Limb (tissue), 2 donors: ENCODE data around the gene ATP5MG.
"Not testable (repeated sequence)": the region's sequence is repeated elsewhere in the genome, so short reads cannot be mapped to it uniquely, and the experiment has no call there.

Experiments
- DNase-seq, 2 donors: peaks; one replicate each; pipeline ENCODE4 v3.0.0-alpha.2; 2016; ENCODE audit errors: extremely low spot score in 2 of 2

Gene ATP5MG

GRCh38 chr11:118401151-118401879 is at the start of gene ATP5MG:
TSS of gene ATP5MG (plus strand) at chr11:118401606. CDS start at chr11:118401666, 60 bp downstream.
- DNase-seq = peak; percentile 92 to 93

DNA sequence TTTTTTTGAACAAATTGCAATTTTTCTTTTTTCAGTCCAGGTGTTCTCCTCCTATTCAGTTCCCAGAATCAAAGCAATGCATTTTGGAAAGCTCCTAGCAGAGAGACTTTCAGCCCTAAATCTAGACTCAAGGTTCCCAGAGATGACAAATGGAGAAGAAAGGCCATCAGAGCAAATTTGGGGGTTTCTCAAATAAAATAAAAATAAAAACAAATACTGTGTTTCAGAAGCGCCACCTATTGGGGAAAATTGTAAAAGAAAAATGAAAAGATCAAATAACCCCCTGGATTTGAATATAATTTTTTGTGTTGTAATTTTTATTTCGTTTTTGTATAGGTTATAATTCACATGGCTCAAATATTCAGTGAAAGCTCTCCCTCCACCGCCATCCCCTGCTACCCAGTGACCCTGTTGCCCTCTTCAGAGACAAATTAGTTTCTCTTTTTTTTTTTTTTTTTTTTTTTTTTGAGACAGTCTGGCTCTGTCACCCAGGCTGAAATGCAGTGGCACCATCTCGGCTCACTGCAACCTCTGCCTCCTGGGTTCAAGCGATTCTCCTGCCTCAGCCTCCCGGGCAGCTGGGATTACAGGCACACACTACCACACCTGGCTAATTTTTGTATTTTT is 48.2 kb upstream of the ATP5MG start:
- peak in 1 of 2 donors; percentile 5 for DNase-seq

GRCh38 chr11:118358071-118358470 is 43.3 kb upstream of the ATP5MG start:
- DNase-seq = no peak

DNA sequence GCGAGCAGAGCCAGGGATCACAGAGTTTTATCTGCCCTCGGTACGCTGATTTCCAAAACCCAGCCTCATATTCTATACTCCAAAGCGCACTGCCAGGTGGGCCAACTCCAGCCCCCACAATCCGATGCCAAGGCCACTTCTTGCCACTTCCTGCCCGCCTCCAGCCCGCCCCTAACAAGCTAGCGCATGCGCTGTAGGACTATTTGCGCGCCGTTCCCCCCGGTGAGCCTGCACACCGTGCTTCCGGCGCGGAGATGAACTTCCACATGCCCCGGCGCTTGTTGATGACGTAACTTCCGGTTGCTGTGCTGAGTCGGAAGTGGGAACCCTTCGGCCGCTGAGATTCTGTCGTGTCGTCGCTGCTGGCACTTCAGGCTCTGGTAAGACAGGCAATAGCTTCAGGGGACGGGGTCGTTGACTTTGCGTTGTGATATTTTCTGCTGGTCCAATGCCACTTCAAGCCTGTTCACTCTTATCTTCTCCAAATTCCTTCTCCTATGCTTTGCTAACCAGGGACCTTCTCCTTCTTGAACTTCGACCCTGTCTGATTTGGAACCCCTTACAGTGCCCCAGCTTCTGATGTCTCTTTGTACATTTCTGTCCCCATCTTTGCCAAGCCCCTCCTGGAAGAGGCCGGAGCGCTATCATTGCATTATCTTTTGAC is 42.0 kb upstream of the ATP5MG start, which contains the start of gene UBE4A:
Gene UBE4A, plus strand, starts transcription at position 306 of the 664 bp plus-strand sequence. CDS start 5,481 bp downstream, outside the sequence.
- peak; percentile 92 to 94 for DNase-seq

DNA sequence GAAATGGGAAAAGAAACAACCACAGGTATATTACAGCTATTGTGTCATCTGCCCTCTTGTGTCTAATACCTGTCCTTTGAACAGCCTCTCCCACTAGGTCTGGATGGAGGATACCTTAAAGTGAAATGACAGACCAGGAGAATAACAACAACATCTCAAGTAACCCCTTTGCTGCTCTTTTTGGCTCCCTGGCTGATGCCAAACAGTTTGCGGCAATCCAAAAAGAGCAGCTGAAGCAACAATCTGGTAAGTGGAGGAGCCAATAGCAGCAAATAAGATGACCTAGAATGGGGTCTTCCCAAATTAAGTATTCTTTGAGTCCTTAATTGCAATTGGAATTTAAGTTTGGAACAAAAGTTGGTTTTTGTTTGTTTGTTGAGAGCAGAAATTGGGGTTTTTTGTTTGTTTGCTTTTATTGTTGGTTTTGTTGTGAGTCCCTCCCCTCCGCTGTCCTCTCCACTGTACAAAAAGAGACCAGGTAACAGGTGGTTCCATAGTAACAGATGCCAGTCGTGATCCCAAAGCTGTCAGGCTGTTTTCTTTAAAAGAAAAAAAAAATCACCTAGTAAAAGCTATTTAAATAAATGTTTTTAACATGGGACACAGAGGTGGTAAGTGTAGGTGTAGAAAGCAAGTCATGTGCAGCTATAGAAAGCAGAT is 36.3 kb upstream of the ATP5MG start:
- DNase-seq = no peak

- DNase-seq = no peak
Measured at GRCh38 chr11:118366287-118366686, 35.1 kb upstream of the ATP5MG start.

DNA sequence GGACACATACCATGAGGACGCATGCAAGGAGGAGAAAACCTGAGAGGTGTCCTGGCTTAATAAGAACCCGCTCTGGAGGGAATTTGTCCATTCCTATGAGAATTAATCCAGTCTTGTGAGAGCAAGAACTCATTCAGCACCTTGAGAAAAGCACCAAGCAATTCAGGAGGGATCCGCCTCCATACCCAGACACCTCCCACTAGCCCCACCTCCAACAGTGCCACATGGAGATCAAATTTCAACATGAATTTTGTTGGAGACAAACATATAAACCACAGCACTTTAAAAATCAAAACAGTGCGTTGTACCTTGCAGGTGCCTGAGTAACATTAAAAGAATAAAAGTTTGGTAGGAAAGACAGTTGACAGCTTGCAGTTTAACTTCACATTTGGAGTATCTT is 30.6 kb upstream of the ATP5MG start:
- no peak for DNase-seq

DNA sequence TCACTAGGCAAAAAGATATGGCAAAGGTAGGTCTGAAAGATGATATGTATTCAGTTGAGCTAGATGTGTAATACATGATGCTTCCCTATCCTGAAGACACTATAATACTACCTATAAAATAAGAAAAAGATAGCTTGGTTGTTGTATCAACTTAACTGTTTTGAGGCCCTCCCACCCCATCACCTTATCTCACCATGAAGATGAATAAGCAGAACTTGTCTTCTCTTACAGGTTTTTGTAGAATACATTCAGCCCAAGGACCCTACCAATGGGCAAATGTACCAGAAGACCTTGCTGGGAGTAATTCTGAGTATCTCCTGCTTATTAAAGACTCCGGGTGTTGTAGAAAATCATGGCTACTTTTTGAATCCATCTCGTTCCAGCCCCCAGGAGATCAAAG is 28.1 kb upstream of the ATP5MG start:
- DNase-seq = no peak

- DNase-seq = no peak
Measured at GRCh38 chr11:118373871-118374270, 27.5 kb upstream of the ATP5MG start.

DNA sequence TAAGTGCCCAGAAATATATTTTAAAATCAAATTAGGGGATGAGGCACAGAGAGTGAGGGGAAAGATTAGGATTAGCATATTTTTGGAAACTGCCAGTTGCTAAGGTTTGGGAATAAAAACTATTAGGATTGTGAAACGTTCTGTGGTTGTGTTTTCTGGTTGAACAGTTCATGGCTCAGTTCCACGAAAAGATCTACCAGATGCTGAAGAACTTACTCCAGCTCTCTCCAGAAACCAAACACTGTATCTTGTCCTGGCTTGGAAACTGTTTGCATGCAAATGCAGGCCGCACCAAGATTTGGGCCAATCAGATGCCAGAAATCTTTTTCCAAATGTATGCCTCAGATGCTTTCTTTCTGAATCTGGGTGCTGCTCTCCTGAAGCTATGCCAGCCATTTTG is 26.7 kb upstream of the ATP5MG start:
- no peak for DNase-seq

DNA sequence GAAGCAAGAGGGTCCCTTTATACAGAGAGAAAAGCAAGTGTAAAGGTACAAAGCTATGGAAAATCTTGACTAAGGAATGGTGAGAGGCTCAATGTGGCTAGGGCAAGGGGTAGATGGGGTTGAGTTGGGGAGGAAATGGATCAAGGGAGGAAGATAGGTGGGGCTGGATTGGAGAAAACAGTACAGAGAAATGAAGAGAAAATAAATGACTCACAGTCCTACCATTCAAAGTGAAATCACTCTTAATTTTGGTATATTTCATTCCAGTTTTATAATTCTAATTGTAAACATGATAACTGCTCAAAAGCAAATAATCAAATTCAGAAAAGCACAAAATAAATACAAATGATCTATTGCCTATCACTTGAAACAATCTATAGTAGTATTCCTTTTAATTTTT is 25.4 kb upstream of the ATP5MG start:
- no peak for DNase-seq

GRCh38 chr11:118379497-118379896 is 21.9 kb upstream of the ATP5MG start:
- no peak for DNase-seq

GRCh38 chr11:118380571-118380970 is 20.8 kb upstream of the ATP5MG start:
- DNase-seq = no peak

DNA sequence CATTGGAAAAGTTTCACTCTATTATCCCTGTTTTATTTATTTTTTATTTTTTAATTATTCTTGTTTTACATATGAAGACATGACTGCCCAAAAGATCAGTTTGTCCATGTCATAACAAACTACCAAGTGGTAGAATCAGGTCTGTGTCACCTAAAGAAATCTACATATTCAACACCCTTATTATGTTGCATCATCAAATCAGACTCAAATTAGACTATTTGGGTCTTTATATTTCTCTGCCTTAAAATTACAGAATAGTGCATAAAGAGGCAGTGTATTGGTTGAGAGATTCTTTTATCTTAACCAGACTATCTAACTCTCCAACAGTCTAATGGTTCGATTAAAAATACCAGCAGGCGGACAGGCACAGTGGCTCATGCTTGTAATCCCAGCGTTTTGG is 18.5 kb upstream of the ATP5MG start:
- DNase-seq = no peak

- DNase-seq = no peak
Measured at GRCh38 chr11:118383657-118384056, 17.7 kb upstream of the ATP5MG start.

- DNase-seq = no peak
Measured at GRCh38 chr11:118396097-118396501, 5.3 kb upstream of the ATP5MG start.

GRCh38 chr11:118397448-118397847 is 4.0 kb upstream of the ATP5MG start:
- DNase-seq = no peak

DNA sequence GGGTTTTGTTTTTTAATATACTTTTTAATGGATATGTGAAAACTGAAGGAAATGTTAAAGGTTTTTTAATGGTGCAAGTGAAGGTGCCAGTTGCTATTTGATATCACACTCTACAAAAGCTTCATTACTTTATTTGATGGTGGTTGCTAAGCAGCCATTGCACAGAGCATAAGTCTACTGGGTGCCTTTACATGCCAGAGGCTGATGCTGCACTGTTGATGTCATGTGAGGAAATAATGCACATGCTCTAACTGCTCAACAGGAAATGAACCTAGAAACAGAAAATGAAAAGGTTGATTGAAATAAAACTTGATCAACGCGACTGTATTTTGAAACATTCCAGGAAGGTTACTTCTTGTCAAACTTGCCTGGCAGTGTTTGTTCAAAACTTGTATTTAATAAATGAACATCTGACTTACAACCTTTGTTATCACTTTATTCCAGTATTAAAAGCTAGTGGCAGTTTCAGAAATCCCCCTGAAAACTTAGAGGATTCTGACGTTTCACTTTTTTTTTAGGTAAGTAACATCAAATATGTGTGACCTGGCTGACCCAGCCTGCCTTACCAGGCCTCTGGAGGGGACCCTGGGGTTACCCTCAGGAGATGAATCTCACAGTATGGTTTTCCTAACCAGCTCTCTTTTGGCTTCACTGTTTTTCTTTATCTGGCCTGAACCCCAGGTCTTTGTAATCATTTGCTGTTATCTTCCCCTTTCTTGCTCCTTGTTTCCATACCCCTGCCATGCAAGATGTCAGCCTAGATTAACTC is 2.4 kb upstream of the ATP5MG start:
- no peak for DNase-seq

DNA sequence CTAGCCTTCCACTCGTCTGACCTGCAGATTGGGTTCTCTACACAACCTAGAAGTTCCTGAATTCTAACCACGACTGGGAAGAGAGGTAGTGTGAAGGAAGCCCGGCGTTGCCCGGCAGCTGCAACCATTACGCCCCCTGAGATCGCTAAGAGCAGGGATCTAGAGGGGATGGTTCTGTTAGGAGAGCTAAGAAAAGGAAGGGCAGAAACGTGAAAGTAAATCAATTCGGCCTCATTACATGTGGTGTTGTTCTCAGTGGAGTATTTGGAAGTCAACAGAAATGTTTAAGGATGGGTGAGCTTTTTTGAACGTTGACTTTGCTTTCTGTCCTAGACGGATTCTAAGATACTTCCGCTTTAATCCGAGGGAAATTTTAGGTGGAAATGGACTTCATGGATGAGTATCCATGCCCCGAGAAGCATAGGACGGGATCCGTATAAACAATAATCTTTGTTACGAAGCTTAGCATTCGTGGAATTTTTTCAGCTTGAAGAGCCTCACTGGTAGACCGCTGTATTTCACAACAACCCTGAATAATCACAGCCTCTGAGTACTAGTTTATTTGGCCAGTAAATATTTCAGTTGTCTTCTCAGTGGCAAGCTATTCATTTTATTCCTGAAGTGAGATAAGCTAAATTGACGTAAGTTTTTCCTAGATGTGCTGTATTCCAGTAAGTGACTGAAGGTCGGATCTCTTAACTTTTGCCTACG is 629 bp downstream of the ATP5MG start:
- DNase-seq = no peak

DNA sequence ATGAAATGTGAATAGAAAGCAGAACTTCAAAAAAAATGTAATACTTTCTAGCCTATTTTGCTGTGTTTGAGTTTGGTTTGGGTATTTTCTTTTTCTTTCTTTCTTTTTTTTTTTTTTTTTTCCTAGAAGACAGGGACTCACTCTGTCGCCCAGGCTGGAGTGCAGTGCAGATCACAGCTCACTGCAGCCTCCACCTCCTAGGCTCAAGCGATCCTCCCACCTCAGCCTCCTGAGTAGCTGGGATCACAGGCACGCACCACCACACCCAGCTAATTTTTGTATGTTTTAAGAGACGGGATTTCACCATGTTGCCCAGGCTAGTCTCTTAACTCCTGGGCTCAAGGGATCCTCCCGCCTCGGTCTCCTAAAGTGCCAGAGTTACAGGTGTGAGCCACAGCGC is 1.2 kb downstream of the ATP5MG start:
- DNase-seq = not testable (repeated sequence)
